Type B pancreatic cell (in vitro differentiated cells): ENCODE measurements around the gene C5. TPM values are rescaled to one million over a fixed set of nuclear protein-coding genes. Genes with fewer than 3 reads are reported as not detected.
"Not testable (repeated sequence)": the region's sequence is repeated elsewhere in the genome, so short reads cannot be mapped to it uniquely, and the experiment has no call there.

ENCODE experiments used
- DNase-seq: peaks from one replicate; pipeline ENCODE4 v3.0.0; 2021; ENCODE audit warnings: mixed read lengths; ENCODE audit not compliant: unreplicated experiment; ENCODE audit errors: extremely low spot score
- H3K27ac Mint-ChIP-seq: 2 replicates; pipeline ENCODE4 v1.8.0; 2021; ENCODE audit warnings: mild to moderate bottlenecking, mixed read lengths
- H3K27me3 Mint-ChIP-seq: 2 replicates; pipeline ENCODE4 v1.8.0; 2021; ENCODE audit warnings: mixed read lengths
- H3K36me3 Mint-ChIP-seq: 2 replicates; pipeline ENCODE4 v1.8.0; 2021; ENCODE audit warnings: mixed read lengths
- H3K4me1 Mint-ChIP-seq: one replicate; pipeline ENCODE4 v1.8.0; 2021; ENCODE audit warnings: mixed read lengths; ENCODE audit not compliant: unreplicated experiment
- H3K4me3 Mint-ChIP-seq: 2 replicates; pipeline ENCODE4 v1.8.0; 2021; ENCODE audit warnings: mild to moderate bottlenecking, mixed read lengths
- H3K9me3 Mint-ChIP-seq: 2 replicates; pipeline ENCODE4 v1.8.0; 2021; ENCODE audit warnings: mixed read lengths
- CTCF ChIP-seq: fragments of 200-600 bp; sonication (generic); conservative IDR thresholded peaks from 2 replicates; pipeline ENCODE4 v1.5.0; 2021; ENCODE audit warnings: antibody characterized with exemption, mild to moderate bottlenecking
- total RNA-seq: library from RNA; stranded (reverse); gene quantifications from 2 replicates; pipeline ENCODE4 v1.2.1, GENCODE V29; 2021; ENCODE audit warnings: low replicate concordance

The C5 gene
- total RNA-seq, 1 donor from 2014 or later, result 10.0 TPM

GRCh38 chr9:120977321-120977720 is 72.8 kb downstream of the C5 start:
- Mint-ChIP-seq H3K27me3 (no peaks in the 10 kb centered on the region), H3K27ac (no peak overlapping the region), H3K36me3 (no peaks in the 10 kb centered on the region), H3K4me3 (no peak overlapping the region), H3K9me3 (no peaks in the 10 kb centered on the region), H3K4me1 (no peaks in the 10 kb centered on the region)
- no peak for TF ChIP-seq CTCF
- DNase-seq, result no peak

GRCh38 chr9:120974921-120975320 is 75.2 kb downstream of the C5 start:
- H3K4me1 Mint-ChIP-seq, result peaks cover 3% of the 10 kb centered on the region
- DNase-seq, result no peak
- H3K27me3 Mint-ChIP-seq, result no peaks in the 10 kb centered on the region
- no peak for TF ChIP-seq CTCF
- no peak overlapping the region for H3K27ac Mint-ChIP-seq
- H3K9me3 Mint-ChIP-seq, result no peaks in the 10 kb centered on the region
- H3K36me3 Mint-ChIP-seq, result no peaks in the 10 kb centered on the region
- no peak overlapping the region for H3K4me3 Mint-ChIP-seq

GRCh38 chr9:120974181-120974580 is 75.9 kb downstream of the C5 start:
- Mint-ChIP-seq H3K27me3 (no peaks in the 10 kb centered on the region), H3K27ac (no peak overlapping the region), H3K4me3 (no peak overlapping the region)

GRCh38 chr9:120971938-120972337 is 78.1 kb downstream of the C5 start:
- no peak for DNase-seq
- H3K9me3 Mint-ChIP-seq, result no peaks in the 10 kb centered on the region

More at GRCh38 chr9:120974181-120974580, 75.9 kb downstream of the C5 start:
- Mint-ChIP-seq H3K9me3 (no peaks in the 10 kb centered on the region), H3K4me1 (peaks cover 3% of the 10 kb centered on the region), H3K36me3 (no peaks in the 10 kb centered on the region)
- no peak for TF ChIP-seq CTCF
- DNase-seq, result no peak

GRCh38 chr9:120971471-120971870 is 78.6 kb downstream of the C5 start:
- H3K36me3 Mint-ChIP-seq, H3K4me1 Mint-ChIP-seq, H3K27me3 Mint-ChIP-seq, H3K9me3 Mint-ChIP-seq, DNase-seq, H3K27ac Mint-ChIP-seq, H3K4me3 Mint-ChIP-seq: not testable (repeated sequence)

More at GRCh38 chr9:120971938-120972337, 78.1 kb downstream of the C5 start:
- no peak overlapping the region for H3K27ac Mint-ChIP-seq
- H3K4me3 Mint-ChIP-seq, result no peak overlapping the region
- peaks cover 3% of the 10 kb centered on the region for H3K4me1 Mint-ChIP-seq
- no peaks in the 10 kb centered on the region for H3K36me3 Mint-ChIP-seq
- no peaks in the 10 kb centered on the region for H3K27me3 Mint-ChIP-seq
- TF ChIP-seq CTCF, result no peak

- no peak overlapping the region for H3K4me3 Mint-ChIP-seq
- peaks cover 17% of the 10 kb centered on the region for H3K4me1 Mint-ChIP-seq
- DNase-seq, result no peak
- H3K27me3 Mint-ChIP-seq, result no peaks in the 10 kb centered on the region
- no peak overlapping the region for H3K27ac Mint-ChIP-seq
- no peaks in the 10 kb centered on the region for H3K36me3 Mint-ChIP-seq
- no peaks in the 10 kb centered on the region for H3K9me3 Mint-ChIP-seq
- TF ChIP-seq CTCF, result no peak
These were observed 79.8 kb downstream of the C5 start for GRCh38 chr9:120970244-120970643.
